Measurements from ENCODE around the gene CNN1.

- TF ChIP-seq CTCF (IDR thresholded peaks at IDR 0.05; ENCODE audit: borderline replicate concordance, extremely low read depth, low read length, poor library complexity, severe bottlenecking) (no peak), EZH2 (IDR thresholded peaks at IDR 0.05; ENCODE audit: borderline replicate concordance, low read depth, low read length, severe bottlenecking) (no peak)
Observed at GRCh38 chr19:11506101-11506555, 32.5 kb upstream of the CNN1 start.

All from DND-41 (cell line).